HG03175 (cell line): Measurements from ENCODE around the gene ZIC2.

Source experiments
- ATAC-seq: cut with Tn5 transposase; IDR thresholded peaks from one replicate; pipeline ENCODE4 v1.9.1; 2021; ENCODE audit warnings: mild to moderate bottlenecking, moderate library complexity; ENCODE audit not compliant: unreplicated experiment

ZIC2 gene

DNA sequence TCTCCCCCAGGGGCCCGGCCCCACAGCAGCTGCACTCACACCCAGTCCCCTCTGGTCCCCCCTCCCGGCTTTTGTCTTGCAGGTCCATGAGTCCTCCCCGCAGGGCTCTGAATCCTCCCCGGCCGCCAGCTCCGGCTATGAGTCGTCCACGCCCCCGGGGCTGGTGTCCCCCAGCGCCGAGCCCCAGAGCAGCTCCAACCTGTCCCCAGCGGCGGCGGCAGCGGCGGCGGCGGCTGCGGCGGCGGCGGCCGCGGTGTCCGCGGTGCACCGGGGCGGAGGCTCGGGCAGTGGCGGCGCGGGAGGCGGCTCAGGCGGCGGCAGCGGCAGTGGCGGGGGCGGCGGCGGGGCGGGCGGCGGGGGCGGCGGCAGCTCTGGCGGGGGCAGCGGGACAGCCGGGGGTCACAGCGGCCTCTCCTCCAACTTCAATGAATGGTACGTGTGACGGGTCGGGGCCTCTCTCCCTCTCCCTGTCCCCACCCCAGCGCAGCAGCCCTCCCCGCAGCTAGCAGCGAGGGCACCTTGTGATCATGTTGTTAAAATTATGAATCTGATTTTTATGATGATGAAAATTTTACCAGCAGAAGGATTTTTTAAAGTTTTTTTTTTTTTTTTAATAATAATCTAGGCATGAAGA lies 3.8 kb downstream of the ZIC2 start:
- ATAC-seq: no peak

DNA sequence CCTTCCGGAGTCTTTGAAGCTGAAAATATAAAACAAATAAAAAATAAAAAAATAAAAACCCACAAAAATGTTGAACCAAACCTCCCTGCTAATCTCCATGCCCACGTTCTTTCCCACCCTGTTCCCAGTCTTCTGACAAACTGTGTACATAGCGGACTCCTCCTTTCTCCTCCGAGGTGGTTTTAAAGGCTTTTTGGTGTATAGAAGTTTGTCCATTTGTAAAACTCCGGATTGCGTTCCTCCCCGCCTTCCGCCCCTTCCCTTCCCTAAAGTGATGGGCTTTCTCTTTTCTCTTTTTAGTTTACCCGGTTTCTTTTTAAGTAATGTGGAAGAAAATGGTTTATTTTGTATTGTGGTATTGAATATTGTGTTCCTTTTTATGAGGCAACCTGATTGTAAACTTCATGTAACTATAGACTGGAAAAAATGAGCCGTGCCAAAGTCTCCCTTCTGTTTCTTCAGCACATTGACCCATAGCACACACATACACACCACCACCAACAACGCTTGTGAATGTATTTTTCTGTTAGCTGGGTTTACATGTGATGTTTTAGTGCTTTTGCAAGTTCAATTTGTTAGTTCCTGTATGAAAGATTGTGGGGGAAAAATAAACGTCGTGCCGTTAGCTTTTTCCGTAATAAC lies 4.4 kb downstream of the ZIC2 start:
- ATAC-seq: no peak

DNA sequence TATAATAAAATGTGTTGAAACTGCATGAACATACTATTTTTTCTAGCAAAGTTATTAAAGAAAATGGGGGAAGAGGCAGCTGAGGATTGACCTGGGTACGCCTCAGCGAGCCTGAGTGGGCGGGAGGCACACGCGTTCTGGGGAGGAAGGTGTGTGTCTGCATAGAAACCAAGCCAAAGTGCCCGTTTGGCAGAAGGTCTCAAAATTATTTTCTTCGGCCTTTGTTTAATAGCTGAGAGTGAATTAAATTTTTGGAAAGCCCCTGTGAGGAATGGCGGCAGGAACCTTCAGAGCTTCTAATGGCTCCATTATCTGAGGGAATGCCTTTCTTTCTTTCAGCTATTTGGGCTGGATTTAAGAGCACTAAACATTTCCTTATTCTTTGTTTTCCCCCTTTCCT lies 5.2 kb downstream of the ZIC2 start:
- ATAC-seq: no peak

DNA sequence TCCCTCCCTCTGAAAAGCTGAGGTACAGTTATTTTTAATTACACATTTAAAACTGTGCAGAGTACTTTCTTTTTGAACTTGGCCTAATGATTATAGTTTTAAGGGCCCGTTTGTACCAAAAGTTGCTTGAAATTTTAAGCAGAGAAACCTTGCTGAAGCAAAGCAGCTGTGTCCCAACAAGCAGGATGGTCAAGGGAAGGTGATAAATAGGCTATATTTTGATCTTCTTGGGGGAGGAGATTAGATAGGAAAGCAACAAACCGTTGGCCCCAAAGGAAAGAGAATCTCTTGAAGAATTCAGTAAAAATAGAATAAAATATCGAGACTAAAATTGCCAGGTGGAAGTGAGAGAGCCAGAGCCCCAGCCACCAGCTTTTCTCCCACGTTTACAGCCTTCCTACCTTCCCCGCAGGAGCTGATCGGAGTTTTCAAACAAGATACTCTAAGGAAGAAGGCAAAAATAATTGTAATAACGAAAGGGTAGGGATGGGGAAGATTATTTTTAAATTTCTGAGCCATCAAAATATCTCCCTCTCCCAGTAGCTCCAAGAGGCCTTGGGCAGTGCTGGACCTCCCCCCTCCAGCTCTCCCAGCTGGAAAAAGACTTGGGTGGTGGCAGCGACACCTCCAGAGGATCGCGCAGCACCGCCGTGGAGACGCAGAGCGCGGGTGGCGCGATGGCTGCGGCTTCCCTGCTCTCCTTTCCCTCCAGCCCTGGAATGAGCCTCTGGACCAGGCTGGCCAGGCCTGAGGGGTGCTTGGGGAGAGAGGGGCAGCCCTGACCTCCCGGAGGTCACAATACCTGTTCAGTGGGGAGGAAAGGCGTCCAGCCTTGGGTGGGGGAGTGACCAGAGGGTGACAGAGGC lies 5.8 kb downstream of the ZIC2 start:
- ATAC-seq: no peak

DNA sequence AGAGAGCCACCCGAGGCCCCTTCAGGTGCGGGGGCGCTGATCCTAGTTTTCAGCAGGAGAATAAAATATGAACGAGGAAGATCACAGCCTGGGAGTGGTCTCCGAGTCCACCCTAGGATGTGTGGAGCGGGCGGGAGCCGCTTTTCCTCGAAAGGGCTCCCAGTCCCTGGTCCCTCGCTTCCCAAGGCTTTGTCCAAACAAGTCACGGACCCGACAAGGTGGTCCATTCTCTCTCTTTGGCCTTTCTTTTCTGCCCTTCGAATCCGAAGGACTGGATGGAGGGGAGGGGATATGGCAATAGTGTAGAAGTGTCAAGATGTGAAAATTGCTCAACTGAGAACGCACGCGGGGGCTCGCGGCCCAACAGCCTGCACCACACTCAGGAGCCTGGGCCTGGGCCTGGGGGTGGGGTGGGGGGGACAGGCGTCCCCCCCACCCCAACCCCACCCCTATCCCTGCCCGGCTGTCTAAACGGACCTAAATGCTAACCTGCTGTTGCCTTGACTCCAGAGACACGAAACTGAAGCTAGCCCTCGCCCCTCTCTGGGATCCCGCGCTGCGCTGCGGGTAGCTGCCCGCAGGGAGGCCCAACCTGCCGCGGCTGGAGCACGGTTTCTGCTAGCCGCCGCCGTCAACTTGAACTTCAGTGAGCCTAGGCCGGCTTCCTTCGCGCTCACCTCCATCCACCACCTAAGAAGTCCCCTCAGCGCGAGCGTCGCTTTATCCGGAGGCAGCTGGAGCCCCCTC lies 7.1 kb downstream of the ZIC2 start:
- ATAC-seq: no peak

DNA sequence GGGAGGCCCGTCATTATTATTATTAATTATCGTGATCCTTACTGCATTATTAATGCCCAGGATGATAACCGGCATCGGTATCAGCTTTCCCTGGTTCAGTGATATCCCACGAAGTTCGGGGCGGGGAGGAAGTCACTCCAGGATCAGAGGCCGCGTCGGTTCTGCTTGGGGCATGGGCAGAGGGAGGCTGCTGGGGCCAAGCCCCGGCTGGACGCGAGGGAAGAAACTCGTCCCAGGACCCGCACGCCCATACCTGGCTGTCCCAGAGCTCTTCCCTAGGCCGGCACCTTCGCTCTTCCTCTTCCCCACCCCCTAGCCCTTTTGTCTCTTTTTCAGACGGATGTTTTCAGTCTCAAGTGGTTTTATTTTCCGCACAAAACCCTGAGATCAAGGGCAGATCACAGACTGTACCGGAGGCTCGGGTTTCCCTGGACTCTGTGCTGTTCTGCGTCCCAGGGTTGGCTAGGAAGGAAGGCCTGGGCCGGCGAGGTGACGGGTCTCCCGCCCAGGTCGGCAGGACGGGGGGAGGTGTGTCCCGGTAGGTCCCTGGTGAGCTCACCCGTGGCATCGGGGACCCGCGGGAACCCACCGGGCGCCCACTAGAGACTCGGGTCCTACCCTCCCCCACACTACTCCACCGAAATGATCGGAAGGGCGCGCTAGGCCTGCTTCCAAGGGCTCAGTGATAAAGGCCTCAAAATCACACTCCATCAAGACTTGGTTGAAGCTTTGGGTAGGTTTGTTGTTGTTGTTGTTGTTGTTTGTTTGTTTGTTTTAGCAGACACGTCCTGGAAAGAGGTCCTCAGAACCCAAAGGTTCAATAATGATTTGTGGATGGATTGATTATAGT lies 7.9 kb downstream of the ZIC2 start:
- ATAC-seq: no peak

DNA sequence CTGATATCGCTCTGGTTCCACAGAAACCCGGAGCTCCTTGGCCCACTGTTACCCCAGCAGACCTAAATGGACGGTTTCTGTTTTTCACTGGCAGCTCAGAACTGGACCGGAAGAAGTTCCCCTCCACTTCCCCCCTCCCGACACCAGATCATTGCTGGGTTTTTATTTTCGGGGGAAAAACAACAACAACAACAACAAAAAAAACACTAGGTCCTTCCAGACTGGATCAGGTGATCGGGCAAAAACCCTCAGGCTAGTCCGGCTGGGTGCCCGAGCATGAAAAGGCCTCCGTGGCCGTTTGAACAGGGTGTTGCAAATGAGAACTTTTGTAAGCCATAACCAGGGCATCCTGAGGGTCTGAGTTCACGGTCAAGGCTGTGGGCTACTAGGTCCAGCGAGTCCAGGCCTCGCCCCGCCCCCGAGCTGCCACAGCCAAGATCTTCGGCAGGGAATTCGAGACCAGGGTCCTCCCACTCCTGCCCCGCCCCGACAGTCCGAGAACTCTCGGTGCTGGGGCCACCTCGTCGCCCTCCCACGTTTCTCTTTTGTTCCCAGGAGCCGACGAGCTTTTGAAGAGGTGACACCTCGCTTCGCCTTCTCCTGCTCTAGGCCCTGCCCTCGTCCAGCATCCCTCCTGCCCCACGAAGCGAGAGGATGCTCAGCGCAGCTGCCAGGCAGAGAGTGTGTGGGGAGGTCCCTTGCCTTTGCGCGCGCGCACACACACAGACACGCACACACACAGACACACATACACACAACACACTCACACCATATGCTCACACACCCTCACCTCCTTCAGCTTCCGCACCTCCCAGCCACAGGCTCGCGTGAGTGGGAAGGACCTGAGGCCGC lies 8.8 kb downstream of the ZIC2 start:
- ATAC-seq: no peak

DNA sequence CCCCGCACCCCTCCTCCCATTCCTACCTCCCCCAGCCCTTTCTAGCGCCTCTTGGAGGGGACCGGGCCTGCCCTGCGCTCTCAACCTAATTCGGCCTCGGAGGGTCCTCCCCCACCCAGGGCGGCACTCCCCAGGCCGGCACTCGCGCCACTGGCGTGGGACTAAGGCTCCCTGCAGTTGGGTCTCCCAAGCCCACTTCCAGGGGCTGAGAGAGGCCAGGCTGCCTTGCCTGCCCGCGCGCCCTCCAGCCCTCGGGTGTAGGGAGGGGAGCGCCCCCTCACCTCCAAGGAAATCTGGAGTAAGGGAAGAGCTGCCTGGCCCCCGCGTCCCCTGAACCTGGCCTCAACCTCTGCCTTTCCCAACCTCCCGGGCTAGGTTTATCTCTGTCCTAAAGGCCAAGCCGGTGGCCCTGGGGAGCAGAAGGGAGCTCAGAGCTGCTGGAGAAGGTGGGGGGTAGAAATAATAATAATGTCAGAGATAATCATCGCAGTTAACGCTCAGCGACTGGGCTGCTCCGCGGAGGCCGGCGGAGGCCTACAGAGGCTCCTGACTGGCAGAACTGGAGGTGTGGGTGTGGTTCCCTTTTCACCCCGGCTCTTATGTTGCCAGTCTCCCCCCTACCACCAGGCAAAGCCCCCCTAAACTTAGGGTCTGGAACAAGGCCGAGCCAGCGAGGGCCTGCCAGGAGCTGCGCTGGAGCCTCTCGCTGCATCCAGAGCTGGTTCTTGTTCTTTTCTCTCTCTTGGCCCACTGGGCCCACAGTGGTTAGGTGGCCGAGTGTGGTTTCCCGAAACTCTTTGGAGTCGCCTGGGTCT lies 9.6 kb downstream of the ZIC2 start:
- no peak for ATAC-seq

DNA sequence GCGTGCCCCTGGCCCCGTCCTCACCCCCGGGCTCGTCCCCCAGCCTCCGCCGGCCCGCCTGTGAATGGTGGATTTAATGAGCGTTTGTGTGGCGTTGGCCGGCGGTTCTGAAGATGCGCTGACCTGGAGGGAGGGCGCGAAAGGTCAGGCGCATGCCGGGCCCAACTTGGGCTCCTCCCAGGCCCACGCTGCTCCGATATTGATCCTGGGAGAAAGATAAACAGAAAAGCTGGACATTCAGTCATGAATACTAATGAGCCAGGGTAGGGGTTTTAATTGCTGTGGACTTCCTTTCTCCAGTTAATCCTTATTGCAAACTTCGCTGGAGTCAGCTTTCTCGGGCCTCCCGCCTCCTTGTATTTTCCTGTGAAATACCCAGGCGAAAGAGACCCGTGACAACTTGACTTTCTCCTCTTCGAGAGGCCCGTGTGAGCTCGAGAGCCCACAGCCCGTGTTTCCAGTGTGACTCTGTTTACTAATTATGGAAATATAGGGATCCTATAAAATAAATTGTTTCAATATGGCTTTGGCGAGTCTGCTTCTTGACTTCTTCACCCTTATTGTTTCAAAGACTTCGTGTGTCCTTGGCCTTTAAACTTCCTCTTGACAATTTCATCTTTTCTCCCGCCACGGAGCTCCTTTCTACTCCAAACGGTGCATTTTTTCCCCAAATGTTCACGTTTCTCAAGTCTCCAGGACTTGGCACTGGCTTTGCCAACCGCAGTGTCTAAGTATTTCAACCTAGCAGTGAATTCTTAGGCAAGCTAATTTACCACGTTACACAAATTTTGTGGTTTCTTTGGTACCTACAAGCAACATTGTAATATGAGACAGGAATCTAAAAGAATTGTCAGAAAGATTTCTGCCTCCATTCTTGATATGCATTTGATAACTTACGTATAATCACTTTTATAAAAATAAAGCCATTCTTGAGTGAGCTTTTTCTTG lies 10.5 kb downstream of the ZIC2 start:
- no peak for ATAC-seq

DNA sequence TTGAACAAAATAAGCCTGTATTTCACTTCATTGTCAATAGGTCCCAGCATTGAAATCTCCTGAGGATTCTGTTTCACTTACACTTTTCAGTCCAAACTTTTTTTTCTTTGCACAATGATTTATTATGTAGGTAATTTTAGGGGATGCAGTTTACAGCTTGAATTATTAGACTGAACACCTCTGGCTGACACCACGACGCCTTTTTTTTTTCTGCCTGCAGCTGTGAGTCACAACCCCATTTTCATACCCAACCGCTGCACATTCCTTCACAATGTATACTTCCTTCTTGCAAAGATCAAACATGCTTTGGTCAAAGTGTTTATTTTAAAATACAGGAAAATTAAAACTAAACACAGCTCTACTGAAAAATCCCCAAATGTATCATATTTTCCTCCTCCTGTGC lies 11.4 kb downstream of the ZIC2 start:
- no peak for ATAC-seq

DNA sequence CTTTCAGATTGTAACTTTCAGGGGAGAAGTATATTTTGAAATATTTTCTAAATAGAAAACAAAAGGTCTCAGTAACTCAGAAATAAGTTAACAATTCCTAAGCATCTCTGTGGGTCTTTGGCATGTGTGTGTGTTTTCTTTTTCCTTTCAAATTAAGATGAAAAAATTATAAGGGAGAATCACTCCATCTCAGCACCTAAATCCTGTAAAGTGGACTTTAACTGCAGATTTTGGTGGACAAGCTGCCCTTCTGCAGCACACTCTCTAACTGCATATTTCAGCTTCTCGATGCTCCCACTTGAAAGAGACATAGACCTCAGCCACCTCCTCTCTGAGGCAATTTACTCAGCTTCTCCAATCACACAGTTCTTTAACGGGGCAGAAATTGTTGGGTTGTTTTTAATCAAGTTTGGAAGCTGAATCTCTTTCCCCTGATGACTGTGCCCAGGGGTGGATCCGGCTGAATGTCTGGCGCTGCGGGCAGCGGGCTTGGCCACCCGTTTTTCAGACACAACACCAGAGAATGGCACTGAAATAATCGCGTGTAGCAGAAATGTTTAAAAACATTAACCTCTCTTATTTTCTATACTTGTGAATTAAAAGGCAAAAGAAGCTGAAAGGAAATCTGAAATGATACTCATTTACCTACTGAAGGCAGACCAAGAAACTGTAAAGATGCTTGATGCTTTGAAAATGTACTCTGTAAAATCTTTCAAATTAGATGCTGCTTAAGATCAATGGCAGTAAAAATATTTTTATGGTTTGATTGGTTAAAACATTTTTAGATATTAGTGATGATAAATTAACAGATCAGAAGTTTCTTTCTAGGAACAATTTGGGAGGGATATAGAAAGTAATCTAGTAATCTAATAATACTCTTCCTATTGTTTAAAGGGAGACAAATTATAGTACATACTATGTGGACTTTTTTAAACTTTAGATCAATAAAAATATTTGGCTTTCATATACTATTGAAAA lies 12.4 kb downstream of the ZIC2 start:
- no peak for ATAC-seq

DNA sequence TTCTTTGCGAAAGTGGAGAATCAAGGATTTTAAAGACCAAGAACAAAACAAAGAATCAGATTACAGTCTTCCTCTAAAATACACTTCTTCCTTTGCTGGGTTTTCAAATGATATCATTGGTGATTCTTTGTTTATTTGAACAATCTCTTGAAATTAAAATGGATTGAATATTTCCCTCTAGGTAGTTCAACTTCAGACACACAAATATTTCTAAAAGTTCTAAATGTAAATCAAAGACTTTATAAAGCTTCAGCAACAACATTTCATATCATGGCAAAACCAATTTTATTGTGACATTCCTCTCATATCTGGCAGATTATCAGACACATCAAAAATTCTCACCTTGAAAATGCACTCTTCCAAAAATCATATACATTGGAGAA lies 13.0 kb downstream of the ZIC2 start:
- ATAC-seq: no peak

DNA sequence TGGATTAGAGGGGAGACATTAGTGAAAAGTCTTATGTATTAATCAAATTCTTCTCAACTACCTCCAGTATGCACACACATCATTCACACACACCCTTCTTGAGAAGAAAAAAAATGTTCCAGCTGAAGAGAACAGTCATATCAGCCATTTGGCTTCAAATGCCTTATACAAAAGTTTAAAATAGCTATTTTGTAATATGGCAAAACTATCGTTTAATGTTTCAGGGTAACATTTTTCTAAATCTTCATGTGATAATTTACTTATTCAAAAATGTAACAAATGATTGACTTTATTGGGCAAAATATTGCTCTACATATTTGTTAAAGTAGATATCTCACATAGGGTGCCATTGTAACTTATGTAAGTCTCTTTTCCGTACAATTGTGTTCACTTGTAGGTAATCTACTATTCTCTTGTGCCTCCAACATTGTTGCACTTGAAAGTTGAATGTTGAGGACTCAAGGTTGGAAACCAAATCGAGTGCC lies 13.6 kb downstream of the ZIC2 start:
- no peak for ATAC-seq

DNA sequence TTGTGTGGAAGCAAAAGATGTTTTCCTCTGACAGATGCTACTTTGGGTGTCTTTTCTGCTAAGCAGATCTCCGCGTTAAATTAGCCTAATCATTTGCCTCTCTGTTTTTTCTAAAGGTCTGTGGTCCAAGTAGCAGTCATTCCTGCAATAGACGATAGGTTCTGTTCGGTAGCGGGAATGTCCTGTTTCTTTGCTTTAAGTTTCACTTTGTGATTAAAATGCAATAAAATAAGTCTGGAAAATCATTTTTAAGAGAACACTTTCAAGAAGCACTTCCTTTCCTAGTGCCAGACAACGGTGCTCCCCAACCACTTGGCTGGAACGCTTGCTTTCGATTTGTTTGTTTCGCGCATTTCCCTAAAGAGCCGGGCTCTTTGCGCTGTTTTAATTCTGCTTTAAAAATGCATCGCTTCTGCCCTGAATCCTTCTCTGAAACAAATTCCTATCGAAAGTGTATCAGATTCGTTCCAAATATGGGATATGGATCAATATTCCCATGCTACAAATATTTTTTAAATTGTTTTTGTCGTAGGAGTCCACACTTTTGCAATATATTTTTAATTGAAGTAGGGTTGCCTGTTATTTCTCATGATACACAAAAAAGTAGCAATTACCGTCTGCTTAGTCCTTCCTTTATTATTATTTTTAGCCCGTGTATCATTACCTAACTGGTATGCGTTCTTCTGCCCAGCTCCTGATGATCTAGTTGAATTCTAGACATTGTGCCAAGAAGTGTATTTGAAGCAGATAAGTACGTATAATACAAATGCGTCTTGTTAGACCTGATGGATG lies 14.2 kb downstream of the ZIC2 start:
- ATAC-seq: no peak

DNA sequence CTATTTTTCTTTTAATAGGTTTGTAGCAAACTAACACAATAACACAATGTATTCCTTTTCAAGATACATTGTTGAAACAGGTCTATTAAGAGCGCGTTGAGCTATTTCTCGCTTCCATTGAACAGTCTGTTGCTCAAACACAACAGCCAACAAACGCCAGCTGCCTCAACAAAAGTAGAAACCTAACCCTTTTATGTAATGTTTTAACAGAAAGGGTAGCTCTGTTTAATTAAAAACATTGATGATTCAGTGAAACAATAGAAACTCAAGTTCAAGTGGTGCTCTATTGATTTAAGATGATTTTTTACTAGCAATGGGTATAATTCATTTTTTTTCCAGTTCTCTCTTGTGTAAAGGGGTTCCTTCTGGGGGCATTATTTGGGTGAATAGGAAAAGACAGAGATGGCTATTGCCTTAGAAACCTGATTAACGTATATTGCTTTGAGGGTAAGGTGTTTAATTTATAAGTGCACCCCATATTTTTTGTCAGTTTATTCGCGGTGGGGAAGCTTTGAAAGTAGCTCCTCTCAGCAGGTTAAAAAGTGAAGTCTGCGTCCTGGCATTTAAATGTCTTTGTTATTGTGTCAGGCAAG lies 14.9 kb downstream of the ZIC2 start:
- no peak for ATAC-seq
